Progenitor cell of endocrine pancreas (in vitro differentiated cells): Measurements from ENCODE around the gene ROR1. TPM values are rescaled to one million over a fixed set of nuclear protein-coding genes. Genes with fewer than 3 reads are reported as not detected.

ENCODE experiments used
- DNase-seq: peaks from one replicate; pipeline ENCODE4 v3.0.0; 2021; ENCODE audit warnings: low spot score; ENCODE audit not compliant: unreplicated experiment
- H3K27ac Mint-ChIP-seq: 2 replicates; pipeline ENCODE4 v1.8.0; 2021; ENCODE audit warnings: mild to moderate bottlenecking, moderate library complexity, mixed read lengths
- H3K27me3 Mint-ChIP-seq: 2 replicates; pipeline ENCODE4 v1.8.0; 2021; ENCODE audit warnings: mixed read lengths
- H3K36me3 Mint-ChIP-seq: 2 replicates; pipeline ENCODE4 v1.8.0; 2022; ENCODE audit warnings: mixed read lengths; ENCODE audit not compliant: insufficient read depth
- H3K4me1 Mint-ChIP-seq: 2 replicates; pipeline ENCODE4 v1.8.0; 2021; ENCODE audit warnings: low read depth, mixed read lengths
- H3K4me3 Mint-ChIP-seq: 2 replicates; pipeline ENCODE4 v1.8.0; 2021; ENCODE audit warnings: low read depth, mild to moderate bottlenecking, moderate library complexity, mixed read lengths
- H3K9me3 Mint-ChIP-seq: 2 replicates; pipeline ENCODE4 v1.8.0; 2021; ENCODE audit warnings: low read depth, mixed read lengths
- CTCF ChIP-seq: fragments of 200-600 bp; sonication (generic); IDR thresholded peaks from one replicate; pipeline ENCODE4 v1.5.0; 2021; ENCODE audit warnings: antibody characterized with exemption, mild to moderate bottlenecking; ENCODE audit not compliant: unreplicated experiment
- total RNA-seq: library from RNA; stranded (reverse); gene quantifications from 2 replicates; pipeline ENCODE4 v1.2.1, GENCODE V29; 2021

ROR1 gene
- total RNA-seq, 1 donor from 2014 or later, result 63.8 TPM

DNA sequence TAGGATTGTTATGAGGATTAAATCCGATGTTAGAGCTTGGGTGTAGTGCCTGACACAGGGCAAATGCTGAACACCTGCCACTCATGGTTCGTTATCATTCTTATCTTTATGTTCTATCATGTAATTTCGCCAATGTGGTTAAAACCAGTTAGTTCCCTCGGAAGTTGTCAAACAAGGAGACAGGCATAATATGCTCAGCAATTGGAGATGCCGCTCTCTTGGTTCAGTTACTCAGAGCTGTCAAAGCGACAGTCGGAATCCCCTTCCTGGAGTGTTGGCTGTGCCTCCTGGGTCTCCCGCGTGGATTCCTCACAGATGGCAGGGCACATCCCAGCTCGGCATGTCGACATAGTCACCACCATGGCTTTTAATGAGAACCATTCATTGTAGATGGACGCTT is 192.2 kb downstream of the ROR1 start:
- Mint-ChIP-seq H3K27me3 (no peaks in the 10 kb centered on the region), H3K9me3 (peaks cover 4% of the 10 kb centered on the region), H3K4me3 (no peak overlapping the region), H3K27ac (no peak overlapping the region), H3K36me3 (peaks cover 12% of the 10 kb centered on the region), H3K4me1 (peaks cover 7% of the 10 kb centered on the region)
- TF ChIP-seq CTCF, result no peak
- no peak for DNase-seq

GRCh38 chr1:63967901-63968300 is 194.1 kb downstream of the ROR1 start:
- no peak for DNase-seq
- Mint-ChIP-seq H3K9me3 (peaks cover 4% of the 10 kb centered on the region), H3K36me3 (peaks cover 9% of the 10 kb centered on the region), H3K4me3 (no peak overlapping the region), H3K4me1 (peaks cover 7% of the 10 kb centered on the region), H3K27ac (no peak overlapping the region), H3K27me3 (no peaks in the 10 kb centered on the region)
- TF ChIP-seq CTCF, result no peak

DNA sequence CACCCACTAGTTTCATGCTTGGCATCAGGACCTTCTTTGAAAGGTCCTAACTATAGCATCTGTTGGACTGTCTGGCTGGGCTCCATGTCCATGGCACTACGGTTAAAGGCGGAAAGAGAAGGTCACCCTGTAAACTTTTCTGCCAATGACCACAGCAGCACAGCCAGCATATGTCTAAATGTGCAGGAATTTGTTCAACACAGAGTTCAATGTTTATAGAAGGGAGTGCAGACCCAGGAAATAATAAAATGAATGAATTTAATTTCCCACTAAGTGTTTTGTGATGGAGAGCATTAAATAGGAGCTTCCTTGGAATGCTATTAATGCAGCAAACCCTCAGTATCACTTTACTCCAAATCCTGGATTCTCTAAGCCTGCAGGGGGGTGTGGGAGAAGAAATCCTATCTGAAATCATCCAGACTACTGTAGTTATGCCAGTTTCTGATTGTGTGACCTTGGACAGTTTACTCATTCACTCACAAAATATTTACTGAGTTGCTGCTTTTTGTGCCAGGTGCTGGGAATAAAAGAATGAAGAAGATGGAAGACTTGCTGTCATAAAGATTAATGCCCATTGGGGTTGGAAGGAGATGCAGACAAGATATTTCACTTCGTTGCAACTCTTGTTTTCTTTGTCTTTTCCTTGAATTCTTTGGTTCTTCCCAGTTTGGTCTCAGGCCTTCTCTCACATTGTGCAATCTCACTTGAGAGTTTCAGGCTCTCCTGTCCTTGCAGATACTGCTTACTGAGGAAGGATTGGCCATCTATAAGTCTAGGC is 195.0 kb downstream of the ROR1 start:
- H3K27me3 Mint-ChIP-seq, result no peaks in the 10 kb centered on the region
- peaks cover 4% of the 10 kb centered on the region for H3K9me3 Mint-ChIP-seq
- peaks cover 9% of the 10 kb centered on the region for H3K36me3 Mint-ChIP-seq
- no peak for TF ChIP-seq CTCF
- no peak for DNase-seq
- no peak overlapping the region for H3K4me3 Mint-ChIP-seq
- H3K27ac Mint-ChIP-seq, result no peak overlapping the region
- peaks cover 7% of the 10 kb centered on the region for H3K4me1 Mint-ChIP-seq

DNA sequence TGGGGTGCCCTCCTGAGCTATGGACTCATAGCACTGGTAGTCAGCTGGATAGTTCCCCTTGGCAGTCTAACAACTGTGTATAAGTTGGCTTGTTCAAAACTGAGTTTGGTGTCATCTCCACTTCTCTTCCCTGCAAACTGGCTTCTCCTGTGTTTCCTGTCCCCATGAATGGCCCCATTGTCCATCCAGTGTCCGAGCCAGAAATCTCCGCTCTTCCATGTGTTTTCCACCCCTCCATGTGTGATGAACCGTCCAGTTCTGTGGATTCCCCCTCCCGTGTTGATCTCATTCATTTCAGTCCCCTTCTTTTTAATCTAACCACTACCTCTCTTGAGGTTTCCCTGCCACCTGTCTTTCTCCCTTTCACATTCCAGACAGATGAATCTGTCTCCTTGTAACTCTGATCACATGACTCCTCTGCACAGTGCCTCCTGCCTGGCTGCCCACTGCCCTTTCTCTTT is 195.7 kb downstream of the ROR1 start:
- H3K4me1 Mint-ChIP-seq, result peaks cover 7% of the 10 kb centered on the region
- TF ChIP-seq CTCF, result no peak
- H3K36me3 Mint-ChIP-seq, result peaks cover 9% of the 10 kb centered on the region
- H3K9me3 Mint-ChIP-seq, result peaks cover 4% of the 10 kb centered on the region
- peak overlapping the region; percentile 90 for H3K27ac Mint-ChIP-seq
- no peaks in the 10 kb centered on the region for H3K27me3 Mint-ChIP-seq
- H3K4me3 Mint-ChIP-seq, result no peak overlapping the region
- no peak for DNase-seq

DNA sequence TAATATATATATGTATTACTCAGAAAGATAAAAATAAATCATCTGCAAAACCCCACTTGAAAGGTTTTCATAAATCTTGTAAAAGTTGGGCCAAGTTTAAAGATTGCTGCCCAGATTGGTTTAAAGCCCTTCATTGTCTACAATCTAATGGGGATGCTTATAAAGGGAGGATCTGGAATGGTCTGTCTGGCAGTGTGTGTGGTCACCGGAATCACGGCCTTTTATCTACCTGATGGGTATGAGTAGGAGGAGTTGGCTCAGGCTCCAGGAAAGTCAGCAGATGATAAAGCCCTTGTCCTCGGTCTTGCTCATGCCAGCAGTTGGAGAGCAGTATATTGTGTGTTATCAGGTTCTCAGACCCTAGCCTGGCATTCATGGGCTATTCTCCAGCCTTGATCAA is 197.7 kb downstream of the ROR1 start:
- Mint-ChIP-seq H3K36me3 (peaks cover 9% of the 10 kb centered on the region), H3K4me1 (peaks cover 7% of the 10 kb centered on the region), H3K4me3 (no peak overlapping the region), H3K27me3 (no peaks in the 10 kb centered on the region), H3K9me3 (peaks cover 4% of the 10 kb centered on the region), H3K27ac (no peak overlapping the region)
- TF ChIP-seq CTCF, result no peak
- no peak for DNase-seq
